Middle frontal gyrus (tissue), 1 donor: ENCODE measurements around the gene CAV3.

Source experiments
- DNase-seq: peaks from one replicate; pipeline ENCODE4 v3.0.0-alpha.2; 2015; ENCODE audit warnings: low spot score; ENCODE audit errors: extremely low spot score

CAV3 gene

GRCh38 chr3:8734908-8735307 lies 1.3 kb downstream of the CAV3 start:
- DNase-seq: no peak

GRCh38 chr3:8736436-8736835 lies 2.8 kb downstream of the CAV3 start:
- no peak for DNase-seq

- DNase-seq: no peak
These were observed 3.7 kb downstream of the CAV3 start for GRCh38 chr3:8737301-8737700.

GRCh38 chr3:8737823-8738222 lies 4.2 kb downstream of the CAV3 start:
- no peak for DNase-seq

GRCh38 chr3:8738639-8739038 lies 5.0 kb downstream of the CAV3 start:
- no peak for DNase-seq

GRCh38 chr3:8739757-8740504 lies 6.3 kb downstream of the CAV3 start:
- no peak for DNase-seq

GRCh38 chr3:8741581-8742261 lies 8.1 kb downstream of the CAV3 start:
- no peak for DNase-seq

GRCh38 chr3:8743021-8743601 lies 9.5 kb downstream of the CAV3 start:
- DNase-seq: no peak

- DNase-seq: no peak
These were observed 10.3 kb downstream of the CAV3 start for GRCh38 chr3:8743911-8744310.

GRCh38 chr3:8745619-8746370 lies 12.2 kb downstream of the CAV3 start:
- no peak for DNase-seq

GRCh38 chr3:8746780-8747345 lies 13.3 kb downstream of the CAV3 start:
- DNase-seq: no peak

GRCh38 chr3:8749316-8749715 lies 15.7 kb downstream of the CAV3 start:
- no peak for DNase-seq

GRCh38 chr3:8752832-8753231 lies 19.2 kb downstream of the CAV3 start:
- no peak for DNase-seq

GRCh38 chr3:8755097-8755496 lies 21.5 kb downstream of the CAV3 start:
- no peak for DNase-seq

GRCh38 chr3:8755564-8756237 lies 22.1 kb downstream of the CAV3 start:
- no peak for DNase-seq

GRCh38 chr3:8756671-8757070 lies 23.1 kb downstream of the CAV3 start:
- no peak for DNase-seq

GRCh38 chr3:8757551-8758518 lies 24.2 kb downstream of the CAV3 start:
- no peak for DNase-seq

- DNase-seq: no peak
These were observed 25.6 kb downstream of the CAV3 start for GRCh38 chr3:8759038-8759707.

GRCh38 chr3:8760091-8760490 lies 26.5 kb downstream of the CAV3 start:
- no peak for DNase-seq
